Measurements from ENCODE around the gene IQCE.

DNA sequence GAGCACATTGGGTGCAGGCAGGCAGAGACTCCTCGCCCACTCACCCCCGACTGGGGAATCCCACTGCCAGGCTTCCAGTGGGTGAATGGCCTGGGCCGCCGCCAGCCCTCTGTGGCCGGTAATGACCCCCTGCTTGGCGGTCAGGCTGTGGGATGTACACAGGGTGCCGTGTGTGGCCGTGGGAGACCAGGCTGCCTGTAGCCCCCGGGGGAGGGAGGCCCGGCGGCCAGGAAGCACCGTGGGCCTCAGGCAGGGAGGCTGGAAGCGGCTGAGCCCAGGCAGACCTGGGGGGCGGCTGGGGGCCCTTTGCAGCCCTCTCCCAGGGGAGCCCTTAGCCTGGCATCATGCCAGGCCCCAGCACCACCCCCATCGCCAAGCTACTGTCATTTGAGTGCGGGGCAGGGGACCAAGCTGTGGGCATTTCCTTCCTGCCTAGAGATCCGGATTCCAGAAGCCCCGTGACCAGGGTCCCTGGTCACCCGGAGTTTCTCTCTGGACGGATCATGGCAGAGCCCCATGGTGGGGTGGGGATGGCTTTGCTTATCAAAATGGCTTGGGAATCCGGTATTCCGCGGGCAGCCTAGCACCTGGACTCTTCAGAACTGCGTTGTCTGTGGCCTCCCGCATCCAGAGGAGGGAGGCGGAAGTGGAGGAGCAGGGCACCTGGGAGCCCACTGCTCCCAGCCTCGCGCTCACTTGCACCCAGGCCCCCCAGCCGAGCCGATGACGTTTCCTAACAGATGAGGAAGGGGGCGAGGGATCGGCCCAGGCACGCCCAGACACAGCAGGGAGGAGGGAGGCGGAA, 74.2 kb downstream of the IQCE start:
- TF ChIP-seq YY1 (IDR thresholded peaks at IDR 0.05; ENCODE audit: low read depth): no peak
- TF ChIP-seq TCF12 (IDR thresholded peaks at IDR 0.05; ENCODE audit: low read depth): peak; percentile 84
- TF ChIP-seq CREB1 (IDR thresholded peaks at IDR 0.05; ENCODE audit: low read depth): no peak
- peak; percentile 82 for TF ChIP-seq EP300 (IDR thresholded peaks at IDR 0.05; ENCODE audit: borderline replicate concordance)
- TF ChIP-seq EGR1 (IDR thresholded peaks at IDR 0.05): peak; percentile 89
